Left ventricle myocardium inferior (tissue), 1 donor: ENCODE data around the gene STK38. TPM values are rescaled to one million over a fixed set of nuclear protein-coding genes. Genes with fewer than 3 reads are reported as not detected.
A peak's percentile ranks its signal among the peaks of the same experiment; 100 is the strongest.
"Not testable (repeated sequence)": the region's sequence is repeated elsewhere in the genome, so short reads cannot be mapped to it uniquely, and the experiment has no call there.

Experiments
- DNase-seq: peaks from one replicate; pipeline ENCODE4 v3.0.0-alpha.2; 2020
- H3K27ac ChIP-seq: fragments of 200-600 bp; replicated peaks from 2 replicates; pipeline ENCODE4 v1.8.0; 2021
- H3K27me3 ChIP-seq: fragments of 200-600 bp; 2 replicates; pipeline ENCODE4 v1.8.0; 2021; ENCODE audit warnings: low read depth
- H3K36me3 ChIP-seq: fragments of 200-600 bp; 2 replicates; pipeline ENCODE4 v1.8.0; 2021
- H3K4me1 ChIP-seq: fragments of 200-600 bp; 2 replicates; pipeline ENCODE4 v1.8.0; 2021
- H3K4me3 ChIP-seq: fragments of 200-600 bp; 2 replicates; pipeline ENCODE4 v1.8.0; 2021; ENCODE audit warnings: mild to moderate bottlenecking, moderate library complexity
- H3K9me3 ChIP-seq: fragments of 200-600 bp; replicated peaks from 2 replicates; pipeline ENCODE4 v1.8.0; 2021
- CTCF ChIP-seq: fragments of 200-600 bp; IDR thresholded peaks from 2 replicates; pipeline ENCODE4 v1.8.0; 2021; ENCODE audit warnings: antibody characterized with exemption, mild to moderate bottlenecking, borderline replicate concordance
- intact Hi-C: fragments of 100-400 bp; cut with micrococcal nuclease; formaldehyde crosslinking; loops from one replicate; pipeline ENCODE4 v1.11.0; 2022
- total RNA-seq: library from RNA; stranded (reverse); fragmentation: NEBNext Ultra II Directional; extraction: Animal tissue kit (Norgen Biotek cat#: 25700); gene quantifications from one replicate; pipeline ENCODE4 v1.2.1, GENCODE V29; 2021
- donor health status: DM: no; HTN: yes; CAD: no; lungs with severe emphysema.

The STK38 gene
- total RNA-seq, 1 donor from 2014 or later, result 25.5 TPM

- DNase-seq, result no peak
- Histone ChIP-seq H3K9me3 (no peaks in the 10 kb centered on the region), H3K4me1 (peaks cover 55% of the 10 kb centered on the region), H3K4me3 (peak overlapping the region; percentile 79), H3K27me3 (no peaks in the 10 kb centered on the region), H3K36me3 (peaks cover 21% of the 10 kb centered on the region), H3K27ac (peak overlapping the region; percentile 98)
- intact Hi-C loops, result loop anchor here (10.0 kb wide), 1 partner anchor 49 kb away; the partner anchor contains the start of gene STK38
- no peak for TF ChIP-seq CTCF
These were observed 46.3 kb upstream of the STK38 start for GRCh38 chr6:36593569-36594028.

- intact Hi-C loops, result loop anchor here (10.0 kb wide), 1 partner anchor 47 kb away; the partner anchor contains the start of gene STK38
- DNase-seq, result no peak
- Histone ChIP-seq H3K27ac (no peak overlapping the region), H3K9me3 (no peaks in the 10 kb centered on the region), H3K4me1 (peaks cover 41% of the 10 kb centered on the region), H3K36me3 (peaks cover 7% of the 10 kb centered on the region), H3K27me3 (no peaks in the 10 kb centered on the region), H3K4me3 (no peak overlapping the region)
- TF ChIP-seq CTCF, result no peak
These were observed 45.0 kb upstream of the STK38 start for GRCh38 chr6:36592221-36592655.

GRCh38 chr6:36590237-36590636, 43.0 kb upstream of the STK38 start:
- Histone ChIP-seq H3K9me3 (no peaks in the 10 kb centered on the region), H3K4me3 (no peak overlapping the region), H3K36me3 (no peaks in the 10 kb centered on the region), H3K4me1 (peaks cover 21% of the 10 kb centered on the region), H3K27ac (no peak overlapping the region), H3K27me3 (no peaks in the 10 kb centered on the region)
- TF ChIP-seq CTCF, result no peak
- DNase-seq, result no peak
- intact Hi-C loops, result loop anchor here (10.0 kb wide), 1 partner anchor 45 kb away; the partner anchor contains the start of gene STK38

- H3K27ac ChIP-seq, H3K36me3 ChIP-seq, H3K4me3 ChIP-seq, H3K27me3 ChIP-seq, DNase-seq, H3K9me3 ChIP-seq, intact Hi-C loops: not testable (repeated sequence)
- peaks cover 11% of the 10 kb centered on the region for H3K4me1 ChIP-seq
These were observed 41.7 kb upstream of the STK38 start for GRCh38 chr6:36589025-36589400.

- intact Hi-C loops, result no loop called here
- Histone ChIP-seq H3K9me3 (no peaks in the 10 kb centered on the region), H3K27me3 (no peaks in the 10 kb centered on the region), H3K36me3 (no peaks in the 10 kb centered on the region), H3K4me3 (no peak overlapping the region), H3K27ac (no peak overlapping the region), H3K4me1 (no peaks in the 10 kb centered on the region)
- no peak for TF ChIP-seq CTCF
- DNase-seq, result no peak
These were observed 39.3 kb upstream of the STK38 start for GRCh38 chr6:36586606-36587005.

- intact Hi-C loops, result no loop called here
- H3K4me3 ChIP-seq, result no peak overlapping the region
- H3K27ac ChIP-seq, result no peak overlapping the region
- no peaks in the 10 kb centered on the region for H3K9me3 ChIP-seq
- H3K27me3 ChIP-seq, result no peaks in the 10 kb centered on the region
- no peak for TF ChIP-seq CTCF
- H3K36me3 ChIP-seq, result no peaks in the 10 kb centered on the region
- DNase-seq, result no peak
- H3K4me1 ChIP-seq, result peaks cover 17% of the 10 kb centered on the region
These were observed 34.4 kb upstream of the STK38 start for GRCh38 chr6:36581716-36582115.
